Measurements from ENCODE around the gene ADIRF.
"Not testable (repeated sequence)": the region's sequence is repeated elsewhere in the genome, so short reads cannot be mapped to it uniquely, and the experiment has no call there.

The ADIRF gene

GRCh38 chr10:86968271-86968993 is at the start of gene ADIRF:
Gene ADIRF (plus strand): TSS chr10:86968482. CDS start chr10:86968545, 63 bp downstream.
- no peak for DNase-seq (ENCODE audit: low read depth)

GRCh38 chr10:86922553-86922961 is 45.7 kb upstream of the ADIRF start:
- no peak for DNase-seq (ENCODE audit: low read depth)

GRCh38 chr10:86929468-86930380 is 38.6 kb upstream of the ADIRF start:
- DNase-seq (ENCODE audit: low read depth): no peak

GRCh38 chr10:86931872-86932271 is 36.4 kb upstream of the ADIRF start:
- DNase-seq (ENCODE audit: low read depth): peak; percentile 36

- no peak for DNase-seq (ENCODE audit: low read depth)
Measured at GRCh38 chr10:86932674-86933073, 35.6 kb upstream of the ADIRF start.

- DNase-seq (ENCODE audit: low read depth): not testable (repeated sequence)
Measured at GRCh38 chr10:86934162-86934711, 34.0 kb upstream of the ADIRF start.

- DNase-seq (ENCODE audit: low read depth): peak; percentile 48
Measured at GRCh38 chr10:86936661-86937501, 31.4 kb upstream of the ADIRF start.

GRCh38 chr10:86937502-86938154 is 30.7 kb upstream of the ADIRF start:
- DNase-seq (ENCODE audit: low read depth): no peak

- no peak for DNase-seq (ENCODE audit: low read depth)
Measured at GRCh38 chr10:86938260-86938659, 30.0 kb upstream of the ADIRF start.

- DNase-seq (ENCODE audit: low read depth): not testable (repeated sequence)
Measured at GRCh38 chr10:86940076-86940475, 28.2 kb upstream of the ADIRF start.

- DNase-seq (ENCODE audit: low read depth): no peak
Measured at GRCh38 chr10:86940677-86941076, 27.6 kb upstream of the ADIRF start.

GRCh38 chr10:86941426-86941825 is 26.9 kb upstream of the ADIRF start:
- no peak for DNase-seq (ENCODE audit: low read depth)

GRCh38 chr10:86941991-86942421 is 26.3 kb upstream of the ADIRF start:
- no peak for DNase-seq (ENCODE audit: low read depth)

GRCh38 chr10:86942441-86943315 is 25.6 kb upstream of the ADIRF start:
- no peak for DNase-seq (ENCODE audit: low read depth)

GRCh38 chr10:86943316-86944030 is 24.8 kb upstream of the ADIRF start:
- no peak for DNase-seq (ENCODE audit: low read depth)

- DNase-seq (ENCODE audit: low read depth): no peak
Measured at GRCh38 chr10:86944031-86944419, 24.3 kb upstream of the ADIRF start.

GRCh38 chr10:86944471-86944870 is 23.8 kb upstream of the ADIRF start:
- no peak for DNase-seq (ENCODE audit: low read depth)

GRCh38 chr10:86944907-86945306 is 23.4 kb upstream of the ADIRF start:
- DNase-seq (ENCODE audit: low read depth): no peak

- DNase-seq (ENCODE audit: low read depth): no peak
Measured at GRCh38 chr10:86945361-86946212, 22.7 kb upstream of the ADIRF start.
